Esophagus squamous epithelium (tissue), 5 donors: Measurements from ENCODE around the gene APOL6. TPM values are rescaled to one million over a fixed set of nuclear protein-coding genes. Genes with fewer than 3 reads are reported as not detected.

Experiments
- DNase-seq: peaks from one replicate; lab custom pipeline; 2025; lab: John Stamatoyannopoulos, UW
- H3K27ac ChIP-seq, 4 donors: fragments of 200-600 bp; sonication (generic); one replicate each; pipeline ENCODE4 v1.5.1; 2016 to 2019; ENCODE audit warnings: mild to moderate bottlenecking in 1 of 4
- H3K27me3 ChIP-seq, 4 donors: fragments of 200-600 bp; sonication (generic); 1 replicate in 3 of 4; 2 replicates in 1 of 4; pipeline versions ENCODE4 v1.5.1 to v1.6.0; 2017 to 2021; ENCODE audit warnings: antibody characterized with exemption in 1 of 4
- H3K36me3 ChIP-seq, 3 donors: fragments of 200-600 bp; sonication (generic); one replicate each; pipeline ENCODE4 v1.5.1; 2016 to 2019
- H3K4me1 ChIP-seq, 3 donors: fragments of 200-600 bp; sonication (generic); one replicate each; pipeline ENCODE4 v1.5.1; 2017 to 2019
- H3K4me3 ChIP-seq, 4 donors: fragments of 200-600 bp; sonication (generic); 1 replicate in 3 of 4; 2 replicates in 1 of 4; pipeline ENCODE4 v1.5.1; 2016 to 2019; ENCODE audit warnings: mild to moderate bottlenecking in 2 of 4, moderate library complexity in 1 of 4
- H3K9me3 ChIP-seq, 3 donors: fragments of 200-600 bp; sonication (generic); one replicate each; pipeline ENCODE4 v1.5.1; 2016 to 2019
- POLR2A ChIP-seq, 4 donors: fragments of 450-650 bp; IDR thresholded peaks; one replicate each; pipeline ENCODE4 v1.6.1; 2017; ENCODE audit warnings: antibody characterized with exemption in 4 of 4, mild to moderate bottlenecking in 4 of 4, moderate library complexity in 3 of 4
- WGBS, 2 donors: methylation state at CpG; one replicate each; pipeline ENCODE4 v1.1.5; 2018; 5-methylcytosine and 5-hydroxymethylcytosine counted together
- intact Hi-C: fragments of 100-400 bp; cut with DNase I; formaldehyde crosslinking; loops from one replicate; pipeline ENCODE4 v1.15.0; 2022
- total RNA-seq, 4 donors: library from RNA; depleted of rRNA; stranded (reverse); fragments of >200 nt; gene quantifications; one replicate each; pipeline ENCODE4 v1.1.0, GENCODE V29; 2016
- TF ChIP-seq, protein P1 (sequence below), 6 experiments: fragments of 450-650 bp in 4 of 6; fragments of 200-600 bp in 2 of 6; sonication (generic) in 2 of 6; IDR thresholded peaks; one replicate each; pipeline ENCODE4 v1.5.1; 2016 to 2019; ENCODE audit warnings: antibody characterized with exemption in 6 of 6, mild to moderate bottlenecking in 4 of 6, moderate library complexity in 4 of 6
- donor health status: DM: yes; HTN: yes; CAD: no.

Gene APOL6
- total RNA-seq, 4 donors from 2014 or later = 7.8 to 22.3 (median 9.5) TPM

GRCh38 chr22:35611200-35611890 is 36.9 kb upstream of the APOL6 start:
- Histone ChIP-seq H3K36me3 (no peaks in the 10 kb centered on the region), H3K4me3 (no peak overlapping the region), H3K4me1 (peaks cover 0 to 3% (median 0%) of the 10 kb centered on the region in 3 donors), H3K27me3 (peaks cover 0 to 7% (median 0%) of the 10 kb centered on the region in 4 donors), H3K9me3 (no peaks in the 10 kb centered on the region), H3K27ac (no peak overlapping the region)
- no peak for DNase-seq
- intact Hi-C loops = no loop called here
- 80 to 88% methylated on average over 4 to 5 of the region's 6 CpGs for WGBS, 2 donors
- TF ChIP-seq POLR2A (IDR thresholded peaks at IDR 0.05) = no peak
- TF ChIP-seq, protein P1, sequence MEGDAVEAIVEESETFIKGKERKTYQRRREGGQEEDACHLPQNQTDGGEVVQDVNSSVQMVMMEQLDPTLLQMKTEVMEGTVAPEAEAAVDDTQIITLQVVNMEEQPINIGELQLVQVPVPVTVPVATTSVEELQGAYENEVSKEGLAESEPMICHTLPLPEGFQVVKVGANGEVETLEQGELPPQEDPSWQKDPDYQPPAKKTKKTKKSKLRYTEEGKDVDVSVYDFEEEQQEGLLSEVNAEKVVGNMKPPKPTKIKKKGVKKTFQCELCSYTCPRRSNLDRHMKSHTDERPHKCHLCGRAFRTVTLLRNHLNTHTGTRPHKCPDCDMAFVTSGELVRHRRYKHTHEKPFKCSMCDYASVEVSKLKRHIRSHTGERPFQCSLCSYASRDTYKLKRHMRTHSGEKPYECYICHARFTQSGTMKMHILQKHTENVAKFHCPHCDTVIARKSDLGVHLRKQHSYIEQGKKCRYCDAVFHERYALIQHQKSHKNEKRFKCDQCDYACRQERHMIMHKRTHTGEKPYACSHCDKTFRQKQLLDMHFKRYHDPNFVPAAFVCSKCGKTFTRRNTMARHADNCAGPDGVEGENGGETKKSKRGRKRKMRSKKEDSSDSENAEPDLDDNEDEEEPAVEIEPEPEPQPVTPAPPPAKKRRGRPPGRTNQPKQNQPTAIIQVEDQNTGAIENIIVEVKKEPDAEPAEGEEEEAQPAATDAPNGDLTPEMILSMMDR (IDR thresholded peaks at IDR 0.05) = no peak

DNA sequence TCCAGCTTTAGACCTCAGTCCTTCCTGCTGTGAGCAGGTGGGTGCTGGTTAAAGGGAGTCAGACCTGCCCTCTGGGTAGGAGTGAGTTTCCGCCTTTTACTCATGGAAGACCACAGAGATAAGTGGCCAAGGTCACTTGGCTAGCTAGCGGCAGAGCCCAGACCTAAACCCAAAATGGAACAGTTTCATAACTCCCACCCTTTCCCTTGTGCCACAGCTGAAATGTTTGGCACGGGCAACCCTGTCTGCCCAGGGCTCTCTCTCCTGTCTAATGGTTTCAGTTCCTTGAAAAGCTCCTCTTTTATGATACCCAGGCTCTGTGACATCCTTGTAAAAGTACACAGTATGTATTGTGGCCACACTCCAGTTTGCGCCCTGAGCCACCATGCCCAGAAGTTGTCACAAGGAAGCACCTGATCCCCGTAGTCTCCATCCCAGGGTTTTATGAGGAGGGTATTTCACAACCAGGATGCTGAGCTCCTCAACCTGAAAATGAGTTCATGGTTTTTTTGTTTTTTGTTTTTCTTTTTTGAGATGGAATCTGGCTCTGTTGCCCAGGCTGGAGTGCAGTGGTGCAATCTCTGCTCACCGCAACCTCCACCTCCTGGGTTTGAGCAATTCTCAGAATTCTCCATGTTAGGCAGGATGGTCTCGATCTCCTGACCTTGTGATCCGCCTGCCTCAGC is 36.2 kb upstream of the APOL6 start:
- H3K9me3 ChIP-seq = no peaks in the 10 kb centered on the region
- TF ChIP-seq, protein P1 (IDR thresholded peaks at IDR 0.05) = no peak
- H3K4me1 ChIP-seq = no peaks in the 10 kb centered on the region
- no peaks in the 10 kb centered on the region for H3K36me3 ChIP-seq
- intact Hi-C loops = no loop called here
- WGBS, 2 donors = 80 to 83% methylated on average over 6 to 7 of the region's 8 CpGs
- H3K27ac ChIP-seq = no peak overlapping the region
- H3K27me3 ChIP-seq = peaks cover 0 to 6% (median 0%) of the 10 kb centered on the region in 4 donors
- no peak overlapping the region for H3K4me3 ChIP-seq
- no peak for DNase-seq

GRCh38 chr22:35612903-35613302 is 35.3 kb upstream of the APOL6 start:
- 67 to 76% methylated on average over 7 to 9 of the region's 12 CpGs for WGBS, 2 donors
- intact Hi-C loops = no loop called here

GRCh38 chr22:35614404-35614803 is 33.8 kb upstream of the APOL6 start:
- intact Hi-C loops = no loop called here
- 98% methylated on average over 2 of the region's 2 CpGs for WGBS, 2 donors
- DNase-seq = no peak
- Histone ChIP-seq H3K27ac (no peak overlapping the region), H3K4me3 (no peak overlapping the region), H3K9me3 (no peaks in the 10 kb centered on the region), H3K36me3 (no peaks in the 10 kb centered on the region), H3K27me3 (peaks cover 0 to 6% (median 0%) of the 10 kb centered on the region in 4 donors), H3K4me1 (no peaks in the 10 kb centered on the region)
- TF ChIP-seq POLR2A (IDR thresholded peaks at IDR 0.05) = no peak
- TF ChIP-seq, protein P1 (IDR thresholded peaks at IDR 0.05) = no peak

More at GRCh38 chr22:35612903-35613302, 35.3 kb upstream of the APOL6 start:
- Histone ChIP-seq H3K9me3 (no peaks in the 10 kb centered on the region), H3K27ac (no peak overlapping the region), H3K36me3 (no peaks in the 10 kb centered on the region), H3K4me1 (no peaks in the 10 kb centered on the region), H3K27me3 (peaks cover 0 to 6% (median 0%) of the 10 kb centered on the region in 4 donors), H3K4me3 (no peak overlapping the region)
- no peak for TF ChIP-seq POLR2A (IDR thresholded peaks at IDR 0.05)
- TF ChIP-seq, protein P1 (IDR thresholded peaks at IDR 0.05) = no peak
- no peak for DNase-seq

- intact Hi-C loops = no loop called here
- H3K27me3 ChIP-seq = peaks cover 0 to 4% (median 0%) of the 10 kb centered on the region in 4 donors
- H3K9me3 ChIP-seq = no peaks in the 10 kb centered on the region
- no peaks in the 10 kb centered on the region for H3K36me3 ChIP-seq
- 28 to 44% methylated on average over 6 of the region's 6 CpGs for WGBS, 2 donors
- TF ChIP-seq, protein P1 (IDR thresholded peaks at IDR 0.05) = no peak
- no peak for TF ChIP-seq POLR2A (IDR thresholded peaks at IDR 0.05)
- no peak for DNase-seq
- H3K4me1 ChIP-seq = no peaks in the 10 kb centered on the region
- H3K4me3 ChIP-seq = no peak overlapping the region
- H3K27ac ChIP-seq = no peak overlapping the region
These were observed 33.1 kb upstream of the APOL6 start for GRCh38 chr22:35615156-35615555.
